SH-SY5Y (cell line): Measurements from ENCODE around the gene NOP16.

Experiments used
- GATA2 ChIP-seq: IDR thresholded peaks from 2 replicates; pipeline ENCODE4 v1.6.1; 2011; ENCODE audit warnings: mild to moderate bottlenecking, low read depth, low read length
- GATA3 ChIP-seq: IDR thresholded peaks from 2 replicates; pipeline ENCODE4 v1.6.1; 2011; ENCODE audit warnings: low read depth, mild to moderate bottlenecking, low read length, moderate library complexity

- no peak for TF ChIP-seq GATA2
- no peak for TF ChIP-seq GATA3
These were observed 9.5 kb upstream of the NOP16 start for GRCh38 chr5:176397736-176398420.
